Measurements from ENCODE around the gene C1orf87. TPM values are rescaled to one million over a fixed set of nuclear protein-coding genes. Genes with fewer than 3 reads are reported as not detected.

Gene C1orf87
- polyA plus RNA-seq, 1 of the 3 experiments (the other 2 are of a cell fraction) = not detected

GRCh38 chr1:59978511-59978910 is 95.1 kb downstream of the C1orf87 start:
- H3F3A ChIP-seq (replicated peaks; ENCODE audit: insufficient read depth) = no peaks in the 10 kb centered on the region
- no peaks in the 10 kb centered on the region for H3K9me2 ChIP-seq
- H3K27me3 ChIP-seq (ENCODE audit: insufficient read depth) = no peaks in the 10 kb centered on the region
- H3K4me2 ChIP-seq = no peak overlapping the region
- H3K4me1 ChIP-seq (ENCODE audit: control insufficient read depth in 1 of 2, insufficient read depth in 2 of 2, low read depth in 1 of 2, low read length in 1 of 2) = no peaks in the 10 kb centered on the region
- TF ChIP-seq RAD21 (IDR thresholded peaks at IDR 0.05; ENCODE audit: low read length) = no peak
- TF ChIP-seq EP300 (IDR thresholded peaks at IDR 0.05; ENCODE audit: borderline replicate concordance in 1 of 2, low read depth in 1 of 2, low read length in 1 of 2) = no peak
- no peak for TF ChIP-seq RXRA (IDR thresholded peaks at IDR 0.05; ENCODE audit: borderline replicate concordance, low read depth)
- no peak for TF ChIP-seq USF2 (IDR thresholded peaks at IDR 0.05; ENCODE audit: borderline replicate concordance, low read depth, low read length)
- TF ChIP-seq GABPA (IDR thresholded peaks at IDR 0.05; ENCODE audit: low read depth) = no peak
- TF ChIP-seq TEAD4 (IDR thresholded peaks at IDR 0.05; ENCODE audit: borderline replicate concordance, insufficient read depth) = no peak
- TF ChIP-seq FOXJ3 (CRISPR knock-in tag; IDR thresholded peaks at IDR 0.05) = no peak
- TF ChIP-seq ZBTB33 (IDR thresholded peaks at IDR 0.05; ENCODE audit: borderline replicate concordance, low read depth) = no peak
- no peak for TF ChIP-seq RCOR1 (IDR thresholded peaks at IDR 0.05; ENCODE audit: low read length)
- TF ChIP-seq GATA2 (CRISPR knock-in tag; IDR thresholded peaks at IDR 0.05) = no peak
- no peak for TF ChIP-seq NRF1 (IDR thresholded peaks at IDR 0.05; ENCODE audit: low read depth, low read length)
- no peak for TF ChIP-seq NFIC (IDR thresholded peaks at IDR 0.05; ENCODE audit: borderline replicate concordance)
- TF ChIP-seq JUND (IDR thresholded peaks at IDR 0.05) = no peak
- TF ChIP-seq RFX5 (IDR thresholded peaks at IDR 0.05; ENCODE audit: low read length) = no peak
- TF ChIP-seq MXI1 (IDR thresholded peaks at IDR 0.05; ENCODE audit: low read depth, low read length) = no peak
- no peak for TF ChIP-seq REST (IDR thresholded peaks at IDR 0.05; ENCODE audit: low read depth, low read length)
- TF ChIP-seq TAF1 (IDR thresholded peaks at IDR 0.05; ENCODE audit: borderline replicate concordance, low read depth, low read length) = no peak
- no peak for TF ChIP-seq MEF2A (IDR thresholded peaks at IDR 0.05; ENCODE audit: borderline replicate concordance, low read depth)
- TF ChIP-seq EZH2phosphoT487 (IDR thresholded peaks at IDR 0.05; ENCODE audit: borderline replicate concordance, low read depth) = no peak
- TF ChIP-seq YY1 (IDR thresholded peaks at IDR 0.05; ENCODE audit: low read depth) = no peak
- no peak overlapping the region for H3K4me3 ChIP-seq (ENCODE audit: low read depth in 2 of 2, low read length in 1 of 2)
- ChIA-PET CTCF (interaction anchor here (0.7 to 2.4 kb wide), 5 partner anchors 122 to 787 kb away, joined by 3 to 8 read pairs (median 4); no protein-coding TSS in a partner anchor), POLR2A (no interaction called here)
- no peaks in the 10 kb centered on the region for H4K20me1 ChIP-seq (ENCODE audit: insufficient read depth)
- H3K36me3 ChIP-seq (replicated peaks in 1 of 2; ENCODE audit: control insufficient read depth in 1 of 2, insufficient read depth in 2 of 2, low read length in 1 of 2) = no peaks in the 10 kb centered on the region
- no peaks in the 10 kb centered on the region for H3K9me3 ChIP-seq
- no peak for DNase-seq
- no peak overlapping the region for H3K9ac ChIP-seq
- 79% methylated on average over 2 of the region's 2 CpGs for WGBS (ENCODE audit: low lambda C conversion rate)
- H3K79me2 ChIP-seq (ENCODE audit: insufficient read depth) = no peaks in the 10 kb centered on the region
- H2AFZ ChIP-seq (ENCODE audit: low read depth) = no peak overlapping the region
- no peak overlapping the region for H3K27ac ChIP-seq (ENCODE audit: low read depth in 2 of 2, low read length in 1 of 2)

Data from SK-N-SH (cell line).